Endothelial cell of hepatic sinusoid (primary cell): ENCODE measurements around the gene FXR2.

Source experiments
- in situ Hi-C: cut with HindIII; loops from 2 replicates; pipeline ENCODE4 v1.10.0; 2017; ENCODE audit warnings: low sequenced_read_pairs

Gene FXR2

GRCh38 chr17:7573324-7574080, 41.2 kb downstream of the FXR2 start:
- in situ Hi-C loops = loop anchor here (25.0 kb wide), 1 partner anchor 111 kb away; no protein-coding TSS in a partner anchor

GRCh38 chr17:7572588-7573323, 41.9 kb downstream of the FXR2 start:
- in situ Hi-C loops = loop anchor here (25.0 kb wide), 1 partner anchor 110 kb away; no protein-coding TSS in a partner anchor

DNA sequence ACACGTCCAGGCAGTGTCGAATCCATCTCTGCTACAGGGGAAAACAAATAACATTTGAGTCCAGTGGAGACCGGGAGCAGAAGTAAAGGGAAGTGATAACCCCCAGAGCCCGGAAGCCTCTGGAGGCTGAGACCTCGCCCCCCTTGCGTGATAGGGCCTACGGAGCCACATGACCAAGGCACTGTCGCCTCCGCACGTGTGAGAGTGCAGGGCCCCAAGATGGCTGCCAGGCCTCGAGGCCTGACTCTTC, 42.4 kb downstream of the FXR2 start:
- in situ Hi-C loops = loop anchor here (25.0 kb wide), 1 partner anchor 110 kb away; no protein-coding TSS in a partner anchor

DNA sequence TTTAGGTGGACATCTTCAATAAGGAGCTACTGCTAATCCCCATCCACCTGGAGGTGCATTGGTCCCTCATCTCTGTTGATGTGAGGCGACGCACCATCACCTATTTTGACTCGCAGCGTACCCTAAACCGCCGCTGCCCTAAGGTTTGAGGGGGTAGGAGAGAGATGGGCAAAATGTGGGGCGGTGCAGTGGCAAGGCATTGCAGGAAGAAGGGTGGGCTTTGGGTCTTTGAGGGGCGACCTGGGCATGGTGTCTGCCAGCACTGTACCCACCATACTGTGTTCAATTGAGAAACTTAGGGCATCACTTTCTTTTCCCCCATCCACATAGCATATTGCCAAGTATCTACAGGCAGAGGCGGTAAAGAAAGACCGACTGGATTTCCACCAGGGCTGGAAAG, 44.3 kb downstream of the FXR2 start:
- in situ Hi-C loops = loop anchor here (25.0 kb wide), 1 partner anchor 108 kb away; no protein-coding TSS in a partner anchor

DNA sequence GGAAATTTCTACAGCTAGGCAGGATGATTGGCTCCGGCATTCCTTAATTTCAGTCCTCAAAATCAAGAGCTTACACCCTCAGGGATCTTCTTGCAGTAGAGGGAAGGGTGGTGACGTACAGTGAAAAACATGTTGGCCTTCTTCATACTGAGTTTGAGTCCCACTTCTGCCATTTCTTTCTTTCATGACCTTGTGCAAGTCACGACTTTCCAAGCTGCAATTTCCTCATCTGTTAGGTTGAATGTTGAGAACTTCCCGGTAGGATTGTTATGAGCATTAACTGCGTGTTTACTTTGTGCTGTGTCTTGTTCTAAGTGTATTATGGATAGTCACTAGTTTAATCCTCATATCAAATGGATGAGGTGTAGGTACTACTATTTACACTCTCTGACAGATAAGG, 45.1 kb downstream of the FXR2 start:
- in situ Hi-C loops = loop anchor here (25.0 kb wide), 1 partner anchor 107 kb away; no protein-coding TSS in a partner anchor

DNA sequence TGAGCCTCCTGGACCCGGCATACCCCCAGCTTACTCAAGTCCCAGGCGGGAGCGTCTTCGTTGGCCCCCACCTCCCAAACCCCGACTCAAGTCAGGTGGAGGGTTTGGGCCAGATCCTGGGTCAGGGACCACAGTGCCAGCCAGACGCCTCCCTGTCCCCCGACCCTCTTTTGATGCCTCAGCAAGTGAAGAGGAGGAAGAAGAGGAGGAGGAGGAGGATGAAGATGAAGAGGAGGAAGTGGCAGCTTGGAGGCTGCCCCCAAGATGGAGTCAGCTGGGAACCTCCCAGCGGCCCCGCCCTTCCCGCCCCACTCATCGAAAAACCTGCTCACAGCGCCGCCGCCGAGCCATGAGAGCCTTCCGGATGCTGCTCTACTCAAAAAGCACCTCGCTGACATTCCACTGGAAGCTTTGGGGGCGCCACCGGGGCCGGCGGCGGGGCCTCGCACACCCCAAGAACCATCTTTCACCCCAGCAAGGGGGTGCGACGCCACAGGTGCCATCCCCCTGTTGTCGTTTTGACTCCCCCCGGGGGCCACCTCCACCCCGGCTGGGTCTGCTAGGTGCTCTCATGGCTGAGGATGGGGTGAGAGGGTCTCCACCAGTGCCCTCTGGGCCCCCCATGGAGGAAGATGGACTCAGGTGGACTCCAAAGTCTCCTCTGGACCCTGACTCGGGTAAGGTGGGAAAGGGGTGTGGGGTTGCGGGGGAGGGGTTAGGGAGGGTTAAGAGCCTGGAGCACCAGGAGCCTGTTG, 51.4 kb downstream of the FXR2 start:
- in situ Hi-C loops = loop anchor here (25.0 kb wide), 1 partner anchor 101 kb away; no protein-coding TSS in a partner anchor

- in situ Hi-C loops = loop anchor here (25.0 kb wide), 1 partner anchor 100 kb away; no protein-coding TSS in a partner anchor
Measured at GRCh38 chr17:7562208-7562605, 52.5 kb downstream of the FXR2 start.

- in situ Hi-C loops = loop anchor here (25.0 kb wide), 1 partner anchor 99 kb away; no protein-coding TSS in a partner anchor
Measured at GRCh38 chr17:7561589-7562207, 53.0 kb downstream of the FXR2 start, which contains the start of gene SENP3. Gene SENP3 (plus strand): TSS chr17:7561919. CDS start chr17:7563077, 1,158 bp downstream.

- in situ Hi-C loops = loop anchor here (25.0 kb wide), 1 partner anchor 99 kb away; no protein-coding TSS in a partner anchor
Measured at GRCh38 chr17:7561028-7561575, 53.6 kb downstream of the FXR2 start.

GRCh38 chr17:7560172-7561027, 54.3 kb downstream of the FXR2 start:
- in situ Hi-C loops = loop anchor here (25.0 kb wide), 1 partner anchor 98 kb away; no protein-coding TSS in a partner anchor

- in situ Hi-C loops = loop anchor here (25.0 kb wide), 1 partner anchor 97 kb away; no protein-coding TSS in a partner anchor
Measured at GRCh38 chr17:7559320-7560171, 55.2 kb downstream of the FXR2 start.

DNA sequence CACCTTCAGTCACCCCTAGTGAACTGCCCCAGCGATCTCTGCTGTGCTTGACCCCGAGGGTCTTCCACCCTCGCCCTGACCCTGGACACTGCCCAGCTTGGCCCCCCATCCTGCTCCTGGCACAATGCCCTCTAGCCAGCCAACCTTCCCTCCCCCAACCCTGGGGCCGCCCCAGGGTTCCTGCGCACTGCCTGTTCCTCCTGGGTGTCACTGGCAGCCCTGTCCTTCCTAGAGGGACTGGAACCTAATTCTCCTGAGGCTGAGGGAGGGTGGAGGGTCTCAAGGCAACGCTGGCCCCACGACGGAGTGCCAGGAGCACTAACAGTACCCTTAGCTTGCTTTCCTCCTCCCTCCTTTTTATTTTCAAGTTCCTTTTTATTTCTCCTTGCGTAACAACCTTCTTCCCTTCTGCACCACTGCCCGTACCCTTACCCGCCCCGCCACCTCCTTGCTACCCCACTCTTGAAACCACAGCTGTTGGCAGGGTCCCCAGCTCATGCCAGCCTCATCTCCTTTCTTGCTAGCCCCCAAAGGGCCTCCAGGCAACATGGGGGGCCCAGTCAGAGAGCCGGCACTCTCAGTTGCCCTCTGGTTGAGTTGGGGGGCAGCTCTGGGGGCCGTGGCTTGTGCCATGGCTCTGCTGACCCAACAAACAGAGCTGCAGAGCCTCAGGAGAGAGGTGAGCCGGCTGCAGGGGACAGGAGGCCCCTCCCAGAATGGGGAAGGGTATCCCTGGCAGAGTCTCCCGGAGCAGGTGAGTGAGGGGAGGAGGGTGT, 56.0 kb downstream of the FXR2 start, which contains the start of gene TNFSF13:
Gene TNFSF13 (plus strand): TSS at position 207 of the 776 bp plus-strand sequence. CDS start 290 bp downstream, at position 497.
- in situ Hi-C loops = loop anchor here (25.0 kb wide), 1 partner anchor 96 kb away; no protein-coding TSS in a partner anchor

DNA sequence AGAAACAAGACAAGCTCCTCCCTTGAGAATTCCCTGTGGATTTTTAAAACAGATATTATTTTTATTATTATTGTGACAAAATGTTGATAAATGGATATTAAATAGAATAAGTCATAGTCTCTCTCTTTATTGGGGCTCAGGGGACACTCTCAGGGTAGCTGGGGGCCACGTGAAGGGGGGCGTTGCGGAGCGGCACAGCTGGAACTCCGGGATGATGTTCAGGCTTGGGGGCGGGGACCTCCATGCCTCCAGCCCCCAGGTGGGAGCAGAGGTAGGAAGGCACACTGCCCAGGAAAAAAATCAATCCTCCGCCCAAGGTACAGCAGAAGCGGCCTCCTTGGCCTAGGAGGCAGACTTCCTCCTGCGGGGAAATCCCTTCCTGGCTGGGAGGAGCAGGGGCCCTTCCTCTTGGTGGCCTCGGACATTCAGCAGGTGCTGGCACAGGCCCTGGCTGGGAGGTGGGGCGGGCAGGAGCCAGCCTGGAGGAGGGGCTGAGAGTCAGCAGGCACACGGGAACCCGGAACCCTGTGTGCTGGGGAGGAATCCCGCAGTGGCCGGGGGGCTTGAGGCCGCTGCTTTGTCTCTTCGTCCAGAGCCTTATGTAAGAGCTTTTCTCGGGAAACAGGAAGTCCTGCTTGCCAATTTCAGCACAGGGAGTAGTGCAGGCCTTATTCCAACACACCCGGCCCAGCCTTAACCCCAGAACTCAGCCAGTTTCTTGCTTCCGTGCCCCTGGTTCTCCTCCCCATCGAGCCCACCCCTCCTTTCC, 56.7 kb downstream of the FXR2 start:
- in situ Hi-C loops = loop anchor here (25.0 kb wide), 1 partner anchor 96 kb away; no protein-coding TSS in a partner anchor

- in situ Hi-C loops = loop anchor here (25.0 kb wide), 1 partner anchor 95 kb away; no protein-coding TSS in a partner anchor
Measured at GRCh38 chr17:7557147-7557764, 57.4 kb downstream of the FXR2 start.

DNA sequence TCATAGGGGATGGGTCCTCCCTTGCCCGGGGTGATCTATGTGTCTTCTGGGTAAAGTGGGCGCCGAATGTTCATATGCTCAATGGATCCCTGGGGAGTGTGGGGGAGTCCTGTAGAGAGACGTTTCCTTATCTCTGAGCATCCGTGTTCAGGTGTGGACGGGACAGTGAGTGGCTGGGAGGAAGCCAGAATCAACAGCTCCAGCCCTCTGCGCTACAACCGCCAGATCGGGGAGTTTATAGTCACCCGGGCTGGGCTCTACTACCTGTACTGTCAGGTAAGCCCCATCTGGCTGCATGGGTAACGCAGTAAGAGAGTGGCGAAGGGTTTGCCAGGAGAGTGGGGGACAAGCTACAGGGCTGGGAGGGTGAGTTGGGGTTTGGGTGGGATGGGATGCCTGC, 58.1 kb downstream of the FXR2 start:
- in situ Hi-C loops = loop anchor here (25.0 kb wide), 1 partner anchor 94 kb away; no protein-coding TSS in a partner anchor
